Peyer's patch (tissue), 4 donors: Measurements from ENCODE around the gene PAH.

Experiments
- POLR2A ChIP-seq, 2 donors: fragments of 450-650 bp; IDR thresholded peaks; one replicate each; pipeline ENCODE4 v1.5.1; 2017; ENCODE audit warnings: antibody characterized with exemption in 2 of 2, mild to moderate bottlenecking in 2 of 2, moderate library complexity in 2 of 2
- TF ChIP-seq, protein P1 (sequence below), 6 experiments: fragments of 450-650 bp in 4 of 6; fragments of 200-600 bp in 2 of 6; sonication (generic) in 1 of 6; IDR thresholded peaks; one replicate each; pipeline ENCODE4 v1.5.1; 2017 to 2019; ENCODE audit warnings: antibody characterized with exemption in 6 of 6, mild to moderate bottlenecking in 3 of 6, moderate library complexity in 1 of 6

DNA sequence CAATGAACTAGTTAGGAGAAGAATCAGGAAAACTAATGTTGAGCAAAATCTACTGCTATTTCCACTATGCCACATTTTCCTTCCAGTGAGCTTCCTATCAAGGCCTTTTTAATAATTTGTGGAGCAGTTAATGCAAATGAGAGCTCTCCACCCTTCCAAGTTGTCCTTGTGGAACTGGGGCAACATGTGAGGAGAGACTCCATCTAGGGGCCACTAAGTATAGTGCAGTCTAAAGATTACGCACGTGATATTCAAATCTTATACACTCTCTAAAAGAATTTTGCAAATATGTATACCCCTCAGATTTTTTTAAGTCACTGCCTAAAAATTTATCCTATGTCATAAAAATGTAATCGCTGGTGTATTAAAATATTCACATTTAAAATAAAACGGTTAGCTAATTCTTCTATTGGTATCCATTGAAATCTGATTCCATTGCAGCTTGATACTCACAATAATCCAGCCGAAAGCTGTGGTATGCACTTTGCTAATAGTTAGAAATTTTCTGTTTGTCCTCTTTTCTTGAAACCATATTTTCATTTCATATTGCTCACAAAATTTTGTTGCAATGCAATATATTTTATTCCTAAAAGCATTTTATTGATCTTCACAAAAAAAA, 100.1 kb downstream of the PAH start:
- TF ChIP-seq, protein P1, sequence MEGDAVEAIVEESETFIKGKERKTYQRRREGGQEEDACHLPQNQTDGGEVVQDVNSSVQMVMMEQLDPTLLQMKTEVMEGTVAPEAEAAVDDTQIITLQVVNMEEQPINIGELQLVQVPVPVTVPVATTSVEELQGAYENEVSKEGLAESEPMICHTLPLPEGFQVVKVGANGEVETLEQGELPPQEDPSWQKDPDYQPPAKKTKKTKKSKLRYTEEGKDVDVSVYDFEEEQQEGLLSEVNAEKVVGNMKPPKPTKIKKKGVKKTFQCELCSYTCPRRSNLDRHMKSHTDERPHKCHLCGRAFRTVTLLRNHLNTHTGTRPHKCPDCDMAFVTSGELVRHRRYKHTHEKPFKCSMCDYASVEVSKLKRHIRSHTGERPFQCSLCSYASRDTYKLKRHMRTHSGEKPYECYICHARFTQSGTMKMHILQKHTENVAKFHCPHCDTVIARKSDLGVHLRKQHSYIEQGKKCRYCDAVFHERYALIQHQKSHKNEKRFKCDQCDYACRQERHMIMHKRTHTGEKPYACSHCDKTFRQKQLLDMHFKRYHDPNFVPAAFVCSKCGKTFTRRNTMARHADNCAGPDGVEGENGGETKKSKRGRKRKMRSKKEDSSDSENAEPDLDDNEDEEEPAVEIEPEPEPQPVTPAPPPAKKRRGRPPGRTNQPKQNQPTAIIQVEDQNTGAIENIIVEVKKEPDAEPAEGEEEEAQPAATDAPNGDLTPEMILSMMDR (IDR thresholded peaks at IDR 0.05) = peak in 5 of 6 experiments; percentile 8 to 48 (median 38)
- TF ChIP-seq POLR2A (IDR thresholded peaks at IDR 0.05) = no peak
